AG20443 (cell line): ENCODE measurements around the gene KIAA1755.

Experiments
- DNase-seq: peaks from one replicate; pipeline ENCODE4 v3.0.0; 2012; ENCODE audit warnings: low spot score, mixed read lengths

Gene KIAA1755

DNA sequence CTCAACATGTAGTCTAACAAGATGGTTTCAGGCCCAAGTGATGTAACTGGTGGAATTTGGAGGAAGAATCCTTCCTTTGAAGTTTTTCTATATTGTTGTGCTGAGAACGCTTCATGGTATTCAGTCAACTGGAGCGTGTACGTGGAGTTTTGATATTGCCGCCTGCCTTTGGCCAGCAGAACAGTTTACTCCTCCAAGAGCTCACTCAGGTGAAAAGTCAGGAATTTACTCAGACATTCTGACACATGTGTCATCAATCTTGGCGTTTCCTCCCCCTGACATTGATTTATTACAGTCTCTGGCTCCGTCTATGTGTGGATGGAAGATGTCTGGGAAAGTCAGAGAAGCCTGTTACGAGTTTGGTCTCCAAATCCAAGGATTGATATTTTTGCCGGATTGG is 76.4 kb downstream of the KIAA1755 start:
- no peak for DNase-seq

GRCh38 chr20:38181971-38182370 is 78.6 kb downstream of the KIAA1755 start:
- no peak for DNase-seq

GRCh38 chr20:38181207-38181801 is 79.2 kb downstream of the KIAA1755 start:
- no peak for DNase-seq

DNA sequence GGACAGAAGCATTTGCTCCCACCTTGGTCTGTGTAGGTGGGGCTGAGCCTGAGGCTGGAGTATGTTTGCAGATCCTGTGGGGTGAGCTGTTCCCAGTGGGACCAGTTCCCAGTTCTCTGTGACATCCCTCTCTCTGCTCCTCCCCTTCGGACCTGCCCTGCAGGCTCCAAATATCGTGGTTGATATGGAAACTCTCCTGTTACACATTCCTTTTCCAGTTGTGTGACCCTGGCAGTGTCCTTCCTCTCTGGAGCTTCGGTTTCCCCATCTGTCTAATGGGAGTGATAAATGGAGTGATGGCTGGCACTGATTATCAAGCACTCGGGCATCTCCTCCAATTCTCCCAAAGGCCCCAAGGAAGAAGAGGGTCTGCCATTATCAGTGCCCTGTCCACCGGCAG is 79.8 kb downstream of the KIAA1755 start:
- DNase-seq = no peak

DNA sequence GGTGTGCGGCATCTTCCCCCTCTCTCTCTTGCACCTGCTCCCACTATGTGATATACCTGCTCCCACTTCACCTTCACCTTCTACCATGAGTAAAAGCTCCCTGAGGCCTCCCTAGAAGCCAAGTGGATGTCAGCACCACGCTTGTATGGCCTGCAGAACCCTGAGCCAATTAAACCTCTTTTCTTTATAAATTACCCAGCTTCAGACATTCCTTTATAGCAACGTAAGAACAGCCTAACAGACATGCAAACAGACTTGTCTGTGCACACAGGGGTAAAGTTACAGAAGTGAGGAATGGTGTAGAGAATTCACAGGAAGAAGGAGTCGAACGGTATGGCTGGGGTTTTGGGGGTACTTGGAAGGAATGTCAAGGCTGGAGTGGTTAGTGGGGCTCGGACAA is 80.7 kb downstream of the KIAA1755 start:
- DNase-seq = no peak

DNA sequence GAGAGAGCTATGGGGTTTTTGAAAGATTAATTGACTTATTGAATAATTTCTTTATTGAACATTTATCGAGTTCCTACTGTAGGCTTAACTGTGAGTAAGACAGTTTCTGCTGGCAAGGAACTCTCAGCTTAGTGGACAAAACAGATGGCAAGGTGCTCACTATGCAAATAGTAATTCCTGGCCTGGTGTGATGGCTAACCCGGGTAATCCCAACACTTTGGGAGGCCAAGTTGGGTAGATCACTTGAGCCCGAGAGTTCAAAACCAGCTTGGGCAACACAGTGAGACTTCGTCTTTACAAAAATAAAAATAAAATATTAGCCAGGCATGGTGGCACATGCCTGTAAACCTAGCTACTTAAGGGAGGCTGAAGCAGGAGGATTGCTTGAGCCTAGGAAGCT is 82.0 kb downstream of the KIAA1755 start:
- DNase-seq = no peak

DNA sequence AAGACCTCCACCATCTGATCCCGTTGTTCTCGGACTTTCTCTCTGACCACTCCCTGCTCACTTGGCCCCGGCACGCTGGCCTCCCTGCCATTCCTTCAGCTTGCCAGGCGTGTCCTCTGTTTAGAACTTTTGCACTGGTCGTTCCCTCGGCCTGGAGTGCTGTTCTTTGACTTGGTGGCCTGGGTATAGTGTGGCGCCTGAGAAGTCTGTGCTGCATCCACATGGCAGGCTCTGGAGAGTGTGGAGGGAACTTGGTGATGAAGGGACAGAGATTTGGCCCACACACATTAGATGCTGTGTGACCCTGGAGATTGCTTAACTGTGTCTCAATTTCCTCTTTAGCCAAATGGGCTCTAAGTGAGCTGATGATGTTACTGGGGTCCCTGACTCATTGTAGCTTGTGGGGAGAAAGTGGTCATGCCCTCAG is 82.5 kb downstream of the KIAA1755 start:
- DNase-seq = no peak

- no peak for DNase-seq
Observed at GRCh38 chr20:38177201-38177600, 83.3 kb downstream of the KIAA1755 start.

DNA sequence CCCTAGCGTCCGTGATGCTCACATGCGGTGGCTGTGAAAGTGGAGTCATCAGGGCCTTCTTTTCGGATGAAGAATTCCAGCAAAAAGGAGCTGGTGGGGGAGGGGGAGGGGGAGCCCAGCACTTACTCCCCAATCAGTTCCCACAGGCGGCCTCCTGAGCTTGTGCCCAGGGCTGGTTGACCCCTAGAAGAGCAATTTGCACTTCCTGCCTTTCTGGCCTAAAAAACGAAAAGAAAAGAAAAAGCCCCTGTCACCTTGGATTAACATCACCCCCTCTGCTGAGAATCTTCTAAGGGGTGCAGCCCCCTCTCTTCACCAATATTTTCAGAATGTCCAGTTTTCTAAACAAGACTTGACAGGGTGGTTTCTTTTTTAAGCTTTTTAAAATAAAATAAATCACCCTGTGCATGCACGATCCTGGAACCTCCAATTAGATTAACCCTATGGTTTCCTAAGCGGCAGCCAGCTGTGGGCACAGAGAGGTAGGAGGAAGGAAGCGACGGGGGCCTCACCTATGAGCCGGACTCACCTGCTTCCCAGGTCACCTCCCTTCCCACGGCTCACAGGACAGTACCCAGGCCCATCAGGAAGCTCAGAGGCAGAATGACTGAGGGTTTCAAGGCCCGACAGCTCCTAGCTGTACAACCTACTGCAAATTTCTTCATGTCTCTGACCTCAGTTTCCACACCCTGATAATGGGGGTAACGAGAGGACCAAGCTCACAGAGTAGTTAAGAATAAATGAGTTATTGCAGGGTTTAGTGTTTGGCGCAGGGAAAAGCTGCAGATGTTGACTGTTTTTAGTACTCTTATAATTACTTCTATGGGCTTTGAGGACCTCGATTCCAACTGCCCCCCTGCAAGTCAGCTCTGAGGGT is 85.0 kb downstream of the KIAA1755 start:
- no peak for DNase-seq

GRCh38 chr20:38173237-38174156 is 87.0 kb downstream of the KIAA1755 start:
- peak; percentile 95 for DNase-seq

GRCh38 chr20:38172408-38172807 is 88.1 kb downstream of the KIAA1755 start:
- DNase-seq = no peak

- no peak for DNase-seq
Observed at GRCh38 chr20:38171675-38172043, 88.9 kb downstream of the KIAA1755 start.

- DNase-seq = no peak
Observed at GRCh38 chr20:38170826-38171674, 89.5 kb downstream of the KIAA1755 start.

DNA sequence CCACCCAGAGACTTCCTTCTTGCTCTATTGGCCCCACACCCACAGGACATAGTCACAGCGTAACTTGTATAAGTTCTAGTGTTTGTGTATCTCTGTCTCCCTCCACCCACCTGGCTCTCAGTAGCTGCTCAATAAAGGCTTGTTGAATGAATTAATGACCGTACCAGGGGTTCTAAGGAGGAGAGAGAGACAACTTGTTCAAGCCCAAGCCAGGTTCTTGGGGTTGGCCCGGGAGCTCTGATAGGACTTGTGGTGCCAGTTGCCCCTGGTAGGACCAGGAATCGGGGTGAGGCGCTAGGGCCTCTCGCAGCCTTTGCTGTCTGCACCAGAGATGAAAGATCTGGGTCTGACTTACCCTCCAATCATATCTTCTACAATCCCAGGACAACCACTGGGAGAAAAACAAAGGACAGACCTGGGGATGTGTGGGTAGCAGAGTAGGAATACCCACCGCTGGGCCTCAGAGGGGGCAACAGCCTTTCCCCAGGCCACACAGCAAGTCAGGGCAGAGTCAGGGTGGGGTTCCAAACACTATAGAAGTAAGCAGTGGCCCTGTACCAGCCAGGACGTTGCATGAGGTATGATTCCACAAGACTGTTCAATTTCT is 90.2 kb downstream of the KIAA1755 start:
- no peak for DNase-seq

DNA sequence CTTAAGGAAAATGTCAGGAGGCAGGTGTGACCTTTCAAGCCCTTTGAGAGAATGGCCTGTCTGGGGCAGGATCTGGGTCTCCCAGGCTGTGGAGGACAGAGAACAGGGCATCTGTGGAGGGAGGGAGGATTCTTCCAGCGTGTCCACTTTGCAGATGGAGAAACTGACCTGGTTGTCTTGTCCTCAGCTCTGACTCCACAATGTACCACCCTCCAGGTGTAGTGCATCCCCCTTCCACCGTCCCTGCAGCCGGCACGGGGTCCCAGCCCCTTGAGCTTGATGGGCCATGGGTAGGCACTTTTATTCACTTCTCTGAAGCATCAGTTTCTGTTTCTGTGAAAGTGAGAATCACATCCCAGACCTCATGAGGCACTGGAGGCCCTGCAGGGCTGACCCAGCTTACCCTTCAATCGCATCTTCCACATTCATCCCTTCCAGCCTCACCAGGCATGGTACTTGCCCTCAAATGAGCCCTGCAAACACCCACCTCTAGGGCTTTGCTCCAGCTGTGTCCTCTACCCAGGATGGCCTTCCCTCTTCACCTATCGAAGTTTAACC is 90.8 kb downstream of the KIAA1755 start:
- no peak for DNase-seq

- no peak for DNase-seq
Observed at GRCh38 chr20:38168791-38169589, 91.5 kb downstream of the KIAA1755 start.

DNA sequence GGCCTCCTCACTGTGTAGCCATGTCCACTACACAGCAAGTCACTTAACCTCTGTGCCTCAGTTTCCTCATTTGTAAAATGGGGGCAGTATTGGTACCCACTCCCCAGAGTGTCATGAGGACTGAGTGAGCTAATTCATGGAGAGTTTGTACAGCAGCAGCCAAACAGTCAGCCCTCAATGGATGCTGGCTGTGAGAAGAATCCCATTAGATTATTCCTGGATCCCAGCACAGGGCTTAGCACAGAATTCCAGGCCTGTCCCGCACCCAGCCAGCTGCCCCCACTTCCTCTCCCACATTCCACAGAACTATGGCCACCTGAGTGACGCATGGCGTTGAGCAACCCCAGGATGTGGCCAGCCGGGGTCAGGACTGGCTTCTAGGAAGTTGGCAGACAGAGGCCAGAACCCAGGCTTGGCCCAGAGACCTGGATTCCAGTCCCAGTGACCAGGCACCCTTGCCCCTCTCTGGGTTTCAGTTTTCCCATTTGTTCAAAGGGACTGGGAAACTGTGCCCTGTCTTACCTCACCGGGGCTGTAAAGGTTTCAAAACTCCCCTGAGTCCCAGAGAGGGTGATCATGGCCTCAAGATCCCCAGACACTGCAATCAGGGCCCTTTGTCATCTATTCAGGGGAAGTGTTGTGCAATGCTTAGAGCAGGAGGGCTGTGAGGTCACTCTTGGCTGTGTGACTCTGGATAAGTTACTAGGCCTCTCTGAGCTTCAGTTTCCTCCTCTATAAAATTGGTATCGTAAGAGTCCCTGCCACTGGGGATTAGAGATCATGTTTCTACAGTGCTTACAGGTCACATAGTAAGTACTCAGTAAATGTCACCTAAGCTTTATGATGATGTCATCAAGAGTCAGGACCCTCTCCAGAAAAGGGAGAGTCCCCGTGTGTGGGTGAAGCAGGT is 92.4 kb downstream of the KIAA1755 start:
- DNase-seq = peak; percentile 84

DNA sequence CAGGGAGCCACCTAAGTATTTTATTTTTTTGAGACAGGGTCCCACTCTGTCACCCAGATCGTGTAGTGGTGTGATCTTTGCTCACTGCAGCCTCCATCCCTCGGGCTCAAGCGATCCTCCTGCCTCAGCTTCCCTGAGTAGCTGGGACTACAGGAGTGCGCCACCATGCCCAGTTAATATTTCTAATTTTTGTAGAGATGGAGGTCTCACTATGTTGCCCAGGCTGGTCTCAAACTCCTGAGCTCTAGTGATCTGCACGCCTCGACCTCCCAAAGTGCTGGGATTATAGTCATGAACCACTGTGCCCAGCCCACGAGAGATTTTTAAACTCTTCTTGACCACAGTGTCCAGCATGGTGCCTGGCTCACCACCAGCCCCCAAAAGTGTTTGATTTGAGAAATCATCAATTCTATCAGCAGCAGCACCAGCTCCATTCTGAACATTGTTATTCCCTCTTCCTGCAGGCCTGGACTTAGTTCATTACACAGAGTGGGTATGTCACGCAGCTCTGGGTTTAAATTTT is 93.1 kb downstream of the KIAA1755 start:
- no peak for DNase-seq
